ENCODE measurements around the gene DUSP28.

DNA sequence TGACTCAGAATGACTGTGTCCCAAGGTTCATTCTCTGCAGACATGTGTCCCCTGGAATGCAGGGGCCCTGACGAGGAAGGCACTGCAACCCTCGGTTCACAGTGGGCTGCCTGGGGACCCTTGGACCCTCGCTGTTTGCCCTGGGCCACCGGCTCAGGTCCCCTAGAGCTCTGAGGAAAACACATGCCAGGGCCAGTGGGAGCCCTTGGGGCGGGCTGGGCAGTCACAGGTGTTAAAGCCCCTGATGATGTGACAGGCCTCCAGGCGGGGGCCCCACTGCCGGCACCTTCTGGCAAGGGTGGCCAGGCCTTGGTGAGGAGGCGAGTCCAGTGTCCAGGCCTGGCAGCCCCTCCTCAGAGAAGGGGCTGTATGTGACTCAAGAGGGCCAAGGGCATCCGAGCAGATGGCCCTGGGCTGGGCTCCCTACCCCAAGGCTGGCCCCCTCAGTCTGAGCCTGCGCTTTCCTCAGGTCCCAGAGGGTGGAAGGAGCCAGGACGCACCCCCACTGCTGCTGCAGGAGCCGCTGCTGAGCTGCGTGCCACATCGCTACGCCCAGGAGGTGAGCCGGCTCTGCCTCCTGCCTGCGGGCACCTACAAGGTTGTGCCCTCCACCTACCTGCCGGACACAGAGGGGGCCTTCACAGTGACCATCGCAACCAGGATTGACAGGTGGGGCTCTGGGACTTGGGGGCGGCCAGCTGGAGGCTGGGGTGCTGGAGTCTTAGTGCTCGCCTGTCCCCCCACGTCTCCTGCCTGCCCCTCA, 37.4 kb downstream of the DUSP28 start:
- TF ChIP-seq, protein P1, sequence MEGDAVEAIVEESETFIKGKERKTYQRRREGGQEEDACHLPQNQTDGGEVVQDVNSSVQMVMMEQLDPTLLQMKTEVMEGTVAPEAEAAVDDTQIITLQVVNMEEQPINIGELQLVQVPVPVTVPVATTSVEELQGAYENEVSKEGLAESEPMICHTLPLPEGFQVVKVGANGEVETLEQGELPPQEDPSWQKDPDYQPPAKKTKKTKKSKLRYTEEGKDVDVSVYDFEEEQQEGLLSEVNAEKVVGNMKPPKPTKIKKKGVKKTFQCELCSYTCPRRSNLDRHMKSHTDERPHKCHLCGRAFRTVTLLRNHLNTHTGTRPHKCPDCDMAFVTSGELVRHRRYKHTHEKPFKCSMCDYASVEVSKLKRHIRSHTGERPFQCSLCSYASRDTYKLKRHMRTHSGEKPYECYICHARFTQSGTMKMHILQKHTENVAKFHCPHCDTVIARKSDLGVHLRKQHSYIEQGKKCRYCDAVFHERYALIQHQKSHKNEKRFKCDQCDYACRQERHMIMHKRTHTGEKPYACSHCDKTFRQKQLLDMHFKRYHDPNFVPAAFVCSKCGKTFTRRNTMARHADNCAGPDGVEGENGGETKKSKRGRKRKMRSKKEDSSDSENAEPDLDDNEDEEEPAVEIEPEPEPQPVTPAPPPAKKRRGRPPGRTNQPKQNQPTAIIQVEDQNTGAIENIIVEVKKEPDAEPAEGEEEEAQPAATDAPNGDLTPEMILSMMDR (IDR thresholded peaks at IDR 0.05; ENCODE audit: low read depth, low read length, missing input control) = no peak
- TF ChIP-seq, protein P2, sequence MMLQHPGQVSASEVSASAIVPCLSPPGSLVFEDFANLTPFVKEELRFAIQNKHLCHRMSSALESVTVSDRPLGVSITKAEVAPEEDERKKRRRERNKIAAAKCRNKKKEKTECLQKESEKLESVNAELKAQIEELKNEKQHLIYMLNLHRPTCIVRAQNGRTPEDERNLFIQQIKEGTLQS (IDR thresholded peaks at IDR 0.05) = no peak
- TF ChIP-seq, protein P3, sequence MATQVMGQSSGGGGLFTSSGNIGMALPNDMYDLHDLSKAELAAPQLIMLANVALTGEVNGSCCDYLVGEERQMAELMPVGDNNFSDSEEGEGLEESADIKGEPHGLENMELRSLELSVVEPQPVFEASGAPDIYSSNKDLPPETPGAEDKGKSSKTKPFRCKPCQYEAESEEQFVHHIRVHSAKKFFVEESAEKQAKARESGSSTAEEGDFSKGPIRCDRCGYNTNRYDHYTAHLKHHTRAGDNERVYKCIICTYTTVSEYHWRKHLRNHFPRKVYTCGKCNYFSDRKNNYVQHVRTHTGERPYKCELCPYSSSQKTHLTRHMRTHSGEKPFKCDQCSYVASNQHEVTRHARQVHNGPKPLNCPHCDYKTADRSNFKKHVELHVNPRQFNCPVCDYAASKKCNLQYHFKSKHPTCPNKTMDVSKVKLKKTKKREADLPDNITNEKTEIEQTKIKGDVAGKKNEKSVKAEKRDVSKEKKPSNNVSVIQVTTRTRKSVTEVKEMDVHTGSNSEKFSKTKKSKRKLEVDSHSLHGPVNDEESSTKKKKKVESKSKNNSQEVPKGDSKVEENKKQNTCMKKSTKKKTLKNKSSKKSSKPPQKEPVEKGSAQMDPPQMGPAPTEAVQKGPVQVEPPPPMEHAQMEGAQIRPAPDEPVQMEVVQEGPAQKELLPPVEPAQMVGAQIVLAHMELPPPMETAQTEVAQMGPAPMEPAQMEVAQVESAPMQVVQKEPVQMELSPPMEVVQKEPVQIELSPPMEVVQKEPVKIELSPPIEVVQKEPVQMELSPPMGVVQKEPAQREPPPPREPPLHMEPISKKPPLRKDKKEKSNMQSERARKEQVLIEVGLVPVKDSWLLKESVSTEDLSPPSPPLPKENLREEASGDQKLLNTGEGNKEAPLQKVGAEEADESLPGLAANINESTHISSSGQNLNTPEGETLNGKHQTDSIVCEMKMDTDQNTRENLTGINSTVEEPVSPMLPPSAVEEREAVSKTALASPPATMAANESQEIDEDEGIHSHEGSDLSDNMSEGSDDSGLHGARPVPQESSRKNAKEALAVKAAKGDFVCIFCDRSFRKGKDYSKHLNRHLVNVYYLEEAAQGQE (IDR thresholded peaks at IDR 0.05) = no peak
- TF ChIP-seq JUND (IDR thresholded peaks at IDR 0.05) (no peak), RAD21 (IDR thresholded peaks at IDR 0.05) (no peak)
- TF ChIP-seq, protein P4, sequence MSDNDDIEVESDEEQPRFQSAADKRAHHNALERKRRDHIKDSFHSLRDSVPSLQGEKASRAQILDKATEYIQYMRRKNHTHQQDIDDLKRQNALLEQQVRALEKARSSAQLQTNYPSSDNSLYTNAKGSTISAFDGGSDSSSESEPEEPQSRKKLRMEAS (IDR thresholded peaks at IDR 0.05) = no peak
